GM18951 (cell line): ENCODE results near the gene PGS1.

Experiments
- POLR2A ChIP-seq: IDR thresholded peaks from 4 replicates; pipeline ENCODE4 v1.6.1; 2011; ENCODE audit warnings: mild to moderate bottlenecking; ENCODE audit not compliant: insufficient read length, insufficient read depth; ENCODE audit errors: extremely low read depth
- in situ Hi-C: fragments of 300-500 bp; cut with MboI; formaldehyde crosslinking; loops from one replicate; pipeline ENCODE4 v1.12.0; 2022; ENCODE audit warnings: low sequenced_read_pairs, mixed read lengths, inconsistent platforms; ENCODE audit not compliant: unreplicated experiment

PGS1 gene

DNA sequence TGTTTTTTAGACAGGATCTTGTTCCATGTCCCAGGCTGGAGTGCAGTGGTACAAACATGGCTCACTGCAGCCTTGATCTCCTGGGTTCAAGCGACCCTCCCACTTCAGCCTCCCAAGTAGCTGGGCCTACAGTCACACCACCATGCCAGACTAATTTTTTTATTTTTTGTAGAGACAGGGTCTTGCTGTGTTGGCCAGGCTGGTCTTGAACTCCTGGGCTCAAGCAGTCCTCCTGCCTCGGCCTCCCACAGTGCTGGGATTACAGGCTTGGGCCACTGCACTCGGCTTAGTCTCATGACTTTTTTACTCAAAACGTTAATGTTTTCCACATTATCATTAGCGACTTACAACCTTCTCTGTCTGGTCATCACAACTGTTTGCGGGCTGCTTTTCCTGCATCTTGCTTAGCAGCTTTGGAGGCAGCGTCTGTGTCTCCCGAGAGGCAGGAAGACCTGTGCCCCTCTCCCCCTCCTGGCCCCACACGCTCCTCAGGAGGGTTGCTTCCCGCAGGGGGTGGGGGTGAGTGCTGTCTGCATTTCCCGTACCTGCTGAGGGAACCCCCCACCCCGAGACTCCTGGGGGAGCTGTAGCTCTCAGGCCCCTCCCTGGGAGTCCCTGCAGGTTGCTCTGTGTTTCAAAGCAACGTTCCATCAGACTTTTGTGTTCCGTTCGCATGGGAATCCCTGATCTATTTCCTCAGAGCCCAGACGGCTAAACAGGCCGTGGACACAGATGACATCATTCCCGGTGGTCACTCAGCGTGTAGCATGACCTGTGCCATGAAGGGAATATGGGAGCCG, 52.6 kb downstream of the PGS1 start:
- in situ Hi-C loops: no loop called here
- TF ChIP-seq POLR2A: no peak

DNA sequence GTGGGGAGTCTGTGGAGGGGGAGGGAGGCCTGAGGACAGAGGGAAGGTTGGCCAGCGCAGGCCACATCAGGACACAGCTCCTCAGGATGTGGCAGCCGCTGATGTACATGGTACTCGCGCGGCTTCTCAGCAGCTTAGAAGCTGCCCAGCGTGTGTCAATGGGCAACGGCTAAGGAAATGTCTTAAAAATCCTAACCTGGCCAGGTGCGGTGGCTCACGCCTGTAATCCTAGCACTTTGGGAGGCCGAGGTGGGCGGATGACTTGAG, 53.2 kb downstream of the PGS1 start:
- TF ChIP-seq POLR2A: no peak
- in situ Hi-C loops: no loop called here

DNA sequence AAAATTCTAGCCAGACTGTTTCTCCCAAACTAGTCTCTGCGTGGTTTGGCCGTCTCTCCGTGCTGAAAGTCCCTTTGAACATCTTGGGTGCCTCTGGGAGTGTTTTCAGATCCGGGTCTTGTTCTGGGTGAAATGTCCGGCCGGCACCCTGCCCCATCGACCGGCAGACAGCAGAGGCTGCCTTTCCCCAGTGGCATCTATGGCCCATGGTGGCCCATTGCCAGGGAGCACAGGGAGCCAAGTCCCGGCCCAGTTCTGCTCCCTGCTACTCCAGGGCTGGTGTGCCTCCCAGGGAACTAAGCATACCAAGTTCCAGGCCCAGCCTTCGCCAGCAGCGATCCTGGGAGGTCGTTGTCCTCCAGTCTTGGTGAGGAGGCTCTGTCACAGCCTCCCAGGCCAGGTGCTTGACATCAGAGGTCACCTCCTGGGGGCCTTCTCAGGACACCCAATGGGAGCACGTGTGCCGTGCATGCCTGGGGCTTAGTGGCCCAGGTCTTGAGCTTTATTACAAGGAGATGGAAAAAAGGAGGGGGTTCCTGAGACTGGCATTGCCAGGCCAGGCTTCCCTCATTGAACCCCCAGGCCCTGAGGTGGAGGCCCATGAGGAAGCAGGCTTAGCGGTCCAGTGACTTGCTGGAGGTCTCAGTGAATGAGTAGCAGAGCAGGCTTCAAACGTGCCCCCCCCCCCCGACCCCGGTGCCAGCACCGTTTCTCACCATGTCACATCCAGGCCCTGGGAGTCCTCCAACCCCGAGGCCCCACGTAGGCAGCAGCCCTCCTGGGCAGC, 54.0 kb downstream of the PGS1 start:
- TF ChIP-seq POLR2A: no peak
- in situ Hi-C loops: no loop called here

DNA sequence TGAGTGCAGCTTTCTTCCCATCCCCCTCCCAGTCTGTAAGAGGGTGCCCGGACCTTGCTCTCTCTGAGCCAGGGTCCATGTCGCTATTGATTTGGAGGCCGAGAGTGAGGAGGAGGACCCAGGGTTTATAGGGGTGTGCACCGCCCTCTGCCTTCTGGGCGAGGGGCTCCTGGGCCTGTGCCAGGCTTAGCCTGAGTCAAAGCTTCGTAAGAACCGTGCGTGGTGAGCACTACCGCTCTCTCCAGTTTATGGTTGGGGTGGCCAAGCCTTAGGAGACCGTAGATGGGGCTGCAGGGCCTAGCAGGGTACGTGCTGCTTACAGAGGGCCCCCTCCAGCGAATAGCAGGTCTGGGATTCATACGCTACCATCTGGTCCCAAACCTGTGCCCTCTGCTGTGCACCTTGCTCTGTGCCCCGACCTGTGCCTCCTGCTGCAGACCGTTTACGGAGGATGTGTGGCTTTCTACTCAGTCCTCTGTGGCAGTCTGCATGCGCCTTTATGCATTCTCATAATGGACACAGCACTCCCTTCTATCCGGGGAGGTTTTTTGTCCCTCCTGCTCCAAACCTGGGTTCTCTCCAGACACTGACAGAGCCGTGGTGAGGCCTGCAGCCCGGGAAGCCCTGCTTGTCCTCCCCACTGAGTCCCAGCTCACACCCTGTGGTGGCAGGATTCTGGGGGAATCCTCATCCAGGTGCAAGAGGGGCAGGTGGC, 54.7 kb downstream of the PGS1 start:
- no peak for TF ChIP-seq POLR2A
- in situ Hi-C loops: no loop called here

DNA sequence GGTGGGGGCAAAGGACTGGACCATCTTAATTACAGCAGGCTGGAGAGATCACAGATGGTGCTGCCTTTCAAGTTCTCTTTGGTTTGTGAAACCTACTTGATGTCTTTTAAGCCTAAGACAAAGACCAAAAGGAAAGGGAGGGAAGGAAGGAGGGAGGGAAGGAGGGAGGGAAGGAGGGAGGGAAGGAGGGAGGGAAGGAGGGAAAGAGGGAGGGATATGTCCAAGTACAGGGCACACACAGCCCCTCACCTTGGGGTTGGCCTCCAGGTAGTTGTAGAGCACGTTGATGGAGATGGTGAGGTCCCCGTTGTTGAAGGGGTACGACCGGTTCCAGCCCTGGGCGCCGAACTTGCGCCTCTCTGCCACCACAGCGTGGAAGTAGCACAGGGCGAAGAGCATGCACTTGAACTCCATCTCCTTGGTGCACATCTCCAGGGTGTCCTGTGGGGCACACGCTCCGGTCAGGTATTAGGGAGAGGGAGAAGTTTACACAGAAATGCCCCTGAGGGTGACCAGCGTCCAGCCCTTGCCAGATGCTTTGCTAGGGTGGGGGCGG, 55.4 kb downstream of the PGS1 start:
- TF ChIP-seq POLR2A: no peak
- in situ Hi-C loops: no loop called here

DNA sequence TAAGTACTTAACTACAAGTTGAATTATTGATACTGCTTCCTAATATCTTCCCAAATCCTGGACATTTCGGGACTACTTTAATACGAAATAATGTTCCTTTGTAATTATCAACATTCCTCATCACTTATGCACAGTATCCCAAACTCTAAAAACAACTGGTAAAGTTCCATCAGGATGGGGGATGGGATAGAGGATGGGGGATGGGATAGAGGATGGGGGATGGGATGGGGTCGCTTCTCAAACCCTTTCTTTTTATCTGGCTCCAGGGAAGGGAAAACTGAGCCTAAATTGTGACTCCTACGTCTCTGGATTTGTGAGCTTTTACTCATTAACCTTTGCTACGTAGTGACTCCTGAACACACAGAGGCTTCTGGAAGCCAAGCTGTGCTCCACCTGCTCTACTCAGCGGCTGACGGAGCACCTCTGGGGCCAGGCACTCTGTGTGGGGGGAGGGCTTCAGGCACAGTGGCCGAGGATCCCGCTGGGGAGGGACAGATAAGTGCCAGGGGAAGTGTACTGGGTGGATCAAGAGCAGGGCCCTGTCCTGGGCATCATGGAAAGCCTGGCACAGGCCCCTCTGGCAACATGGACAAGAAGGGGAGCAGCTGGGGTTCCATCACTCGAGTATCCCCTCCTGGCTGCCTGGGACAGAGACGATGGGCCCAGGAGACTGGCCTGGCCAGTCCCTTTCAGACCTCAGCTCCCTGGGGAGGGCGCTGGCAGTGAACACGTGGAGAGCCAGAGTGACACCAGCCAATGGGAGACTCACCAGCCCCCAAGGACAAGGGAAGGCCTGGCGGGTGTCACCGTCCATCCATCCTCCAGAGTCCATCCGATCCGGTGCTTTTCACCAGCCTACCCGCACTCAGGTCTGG, 56.2 kb downstream of the PGS1 start:
- in situ Hi-C loops: no loop called here

DNA sequence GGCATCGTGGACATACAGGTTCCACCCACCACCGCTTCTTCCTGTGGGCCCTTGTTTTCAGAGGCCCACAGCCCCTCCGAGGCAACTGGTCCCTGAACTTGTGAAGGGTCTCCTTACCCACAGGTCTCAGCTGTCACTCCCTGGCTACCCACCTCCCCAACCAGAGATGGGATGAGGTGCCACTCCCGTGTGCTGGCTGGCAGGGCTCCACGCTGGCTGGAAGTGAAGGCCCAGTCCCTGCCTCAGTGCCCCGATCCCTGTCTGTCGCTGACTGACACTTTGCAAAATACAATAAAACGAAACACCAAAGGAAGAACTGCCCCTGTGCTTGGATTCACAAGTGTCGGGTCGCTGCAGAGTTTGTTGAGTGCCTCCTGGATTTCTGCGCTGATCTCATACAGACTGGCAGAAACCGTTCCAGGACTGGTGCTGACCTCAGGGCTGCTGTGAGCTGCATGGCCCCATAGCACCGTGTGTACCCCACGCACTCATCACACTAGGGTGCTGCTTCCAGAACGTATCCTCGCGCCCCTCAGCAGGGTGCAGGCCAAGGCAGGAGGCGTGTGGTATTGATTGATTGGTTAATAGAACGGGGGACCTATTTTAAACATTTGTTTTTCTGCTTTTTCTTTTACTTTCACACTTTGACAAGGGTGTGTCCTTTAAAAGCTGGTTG, 57.0 kb downstream of the PGS1 start:
- in situ Hi-C loops: no loop called here
- no peak for TF ChIP-seq POLR2A

More for the DNA sequence above, 56.2 kb downstream of the PGS1 start:
- no peak for TF ChIP-seq POLR2A

DNA sequence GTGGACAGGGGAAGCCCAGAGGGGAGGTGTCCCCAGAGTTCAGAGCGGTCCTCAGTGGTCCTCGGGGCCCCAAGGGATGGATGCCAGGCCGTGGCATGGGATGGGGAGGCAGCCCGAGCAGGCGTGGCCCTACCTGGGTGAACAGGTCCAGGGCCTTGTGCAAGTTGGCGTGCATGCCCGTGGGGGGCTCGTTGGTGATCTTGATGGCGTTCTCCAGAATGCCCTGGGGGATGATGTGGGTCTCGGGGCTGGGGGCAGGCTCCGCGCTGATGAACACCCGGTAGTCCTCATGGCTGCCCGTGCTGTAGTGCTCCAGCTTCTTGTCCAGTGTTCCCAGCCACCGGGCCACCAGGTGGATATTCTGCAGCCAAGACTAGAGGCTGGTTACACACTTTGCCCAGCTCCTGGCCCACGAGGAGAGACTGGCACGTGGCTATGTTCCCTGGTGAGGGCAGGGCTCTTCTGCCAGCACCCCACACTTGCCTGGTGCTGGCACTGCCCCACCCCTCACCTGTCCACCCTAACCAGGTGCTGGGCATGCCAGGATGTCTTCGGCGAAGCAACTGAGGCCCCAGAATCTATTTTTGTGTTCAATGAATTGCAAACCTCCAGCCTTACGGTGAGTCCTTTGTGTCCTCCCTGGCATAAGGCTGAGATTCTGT, 59.2 kb downstream of the PGS1 start:
- in situ Hi-C loops: no loop called here
- no peak for TF ChIP-seq POLR2A

DNA sequence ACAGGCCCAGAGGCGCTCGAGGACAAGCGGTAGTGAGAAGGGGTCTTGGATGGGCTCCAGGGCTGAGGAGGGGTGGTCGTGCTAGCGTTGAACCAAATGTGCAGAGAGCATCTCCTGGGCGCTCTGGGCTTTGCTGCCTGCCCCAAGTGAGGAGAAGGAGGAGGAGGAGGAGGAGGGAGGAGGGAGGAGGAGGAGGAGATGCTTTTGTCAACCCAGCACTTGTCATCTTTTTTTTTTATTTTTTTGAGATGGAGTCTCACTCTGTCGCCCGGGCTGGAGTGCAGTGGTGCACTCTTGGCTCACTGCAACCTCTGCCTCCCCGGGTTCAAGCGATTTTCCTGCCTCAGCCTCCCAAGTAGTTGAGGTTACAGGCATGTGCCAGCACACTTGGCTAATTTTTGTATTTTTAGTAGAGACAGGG, 59.8 kb downstream of the PGS1 start:
- in situ Hi-C loops: no loop called here
- TF ChIP-seq POLR2A: no peak

DNA sequence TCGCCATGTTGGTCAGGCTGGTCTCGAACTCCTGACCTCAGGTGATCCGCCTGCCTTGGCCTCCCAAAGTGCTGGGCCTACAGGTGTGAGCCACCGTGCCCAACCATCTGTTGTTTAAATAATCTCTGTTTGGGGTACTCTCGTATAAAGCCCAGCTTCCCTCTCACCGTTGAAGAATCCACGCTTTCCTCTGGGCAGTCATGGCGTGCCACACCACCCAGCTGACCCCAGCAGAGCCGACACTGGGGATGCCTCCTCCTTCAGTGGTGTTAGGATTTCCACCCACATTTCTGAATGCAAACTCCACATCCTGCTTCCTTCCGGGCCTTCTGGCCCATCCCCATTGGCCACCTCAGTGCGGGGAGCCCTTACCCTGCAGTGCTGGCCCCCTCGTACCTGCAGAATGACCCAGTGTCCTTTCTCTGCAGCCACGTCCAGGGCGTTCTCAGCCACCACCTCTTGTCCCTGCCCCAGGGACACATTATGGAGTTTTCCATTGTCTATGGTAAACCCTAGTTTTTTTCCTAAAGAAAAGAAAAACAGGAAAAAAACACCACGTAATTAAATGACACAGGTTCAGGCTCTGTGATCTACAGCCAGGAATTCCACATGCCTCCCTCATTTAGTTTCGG, 60.4 kb downstream of the PGS1 start:
- TF ChIP-seq POLR2A: no peak
- in situ Hi-C loops: no loop called here

DNA sequence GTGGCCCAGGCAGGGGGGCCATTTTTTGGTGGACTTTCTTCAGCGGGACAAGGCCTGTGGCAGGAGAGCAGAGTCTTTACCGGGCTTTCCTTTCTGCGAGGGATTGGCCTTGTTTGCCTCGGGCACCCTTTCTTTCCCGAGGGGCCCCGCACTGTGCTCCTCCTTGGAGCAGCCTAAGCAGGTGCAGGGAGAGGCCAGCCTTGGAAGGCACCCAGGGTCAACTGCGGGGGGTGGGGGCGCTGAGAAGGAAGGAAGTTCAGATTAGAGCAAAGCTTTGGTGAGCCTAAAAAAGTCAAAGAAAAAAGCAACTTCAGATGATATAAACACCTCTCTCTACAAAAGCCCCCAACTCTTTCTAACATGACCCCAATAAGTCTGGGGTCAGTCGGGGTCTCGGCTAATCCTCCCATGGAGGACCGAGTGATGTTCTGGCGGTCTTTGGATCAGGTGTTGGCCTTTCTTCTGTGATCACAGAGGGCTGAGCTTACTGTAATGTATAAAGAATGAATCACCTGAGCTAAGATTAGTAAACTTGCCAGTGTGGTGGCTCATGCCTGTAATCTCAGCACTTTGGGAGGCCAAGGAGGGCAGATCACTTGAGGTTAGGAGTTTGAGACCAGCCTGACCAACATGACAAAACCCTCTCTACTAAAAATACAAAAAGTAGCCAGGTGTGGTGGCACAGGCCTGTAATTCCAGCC, 63.0 kb downstream of the PGS1 start:
- no peak for TF ChIP-seq POLR2A
- in situ Hi-C loops: no loop called here
